NCI-H1417 (cell line): Measurements from ENCODE around the gene NUDT14.

Experiments used
- DNase-seq, 3 experiments: peaks; one replicate each; lab custom pipeline; 2025; lab: John Stamatoyannopoulos, UW

NUDT14 gene

DNA sequence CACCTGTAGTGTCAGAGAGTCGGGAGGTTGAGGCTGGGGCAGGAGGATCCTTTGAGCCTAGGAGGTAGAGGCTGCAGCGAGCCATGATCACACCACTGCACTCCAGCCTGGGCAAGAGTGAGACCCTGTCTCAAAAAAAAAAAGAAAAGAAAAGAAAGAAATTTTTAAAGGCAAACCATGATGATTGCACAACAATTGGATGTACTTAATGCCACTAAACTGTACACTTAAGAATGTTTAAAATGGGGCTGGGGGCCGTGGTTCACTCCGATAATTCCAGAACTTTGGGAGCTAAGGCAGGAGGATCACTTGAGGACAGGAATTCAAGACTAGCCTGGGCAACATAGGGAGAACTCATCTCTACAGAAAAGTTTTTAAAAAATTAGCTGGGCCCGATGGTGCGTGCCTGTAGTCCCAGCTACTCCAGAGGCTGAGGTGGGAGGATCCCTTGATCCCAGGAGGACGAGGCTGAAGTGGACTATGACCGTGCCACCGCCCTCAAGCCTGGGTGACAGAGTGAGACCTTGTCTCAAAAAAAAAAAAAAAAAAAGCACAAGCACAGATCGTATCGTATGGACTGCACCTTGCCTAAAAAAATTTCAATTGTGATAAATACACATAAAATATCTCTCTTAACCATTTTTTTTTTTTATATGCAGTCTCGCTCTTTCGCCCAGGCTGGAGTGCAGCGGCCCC is 45.3 kb downstream of the NUDT14 start:
- DNase-seq, result no peak

GRCh38 chr14:105132921-105133654 is 48.0 kb downstream of the NUDT14 start:
- peak in 1 of 3 experiments; percentile 50 for DNase-seq

DNA sequence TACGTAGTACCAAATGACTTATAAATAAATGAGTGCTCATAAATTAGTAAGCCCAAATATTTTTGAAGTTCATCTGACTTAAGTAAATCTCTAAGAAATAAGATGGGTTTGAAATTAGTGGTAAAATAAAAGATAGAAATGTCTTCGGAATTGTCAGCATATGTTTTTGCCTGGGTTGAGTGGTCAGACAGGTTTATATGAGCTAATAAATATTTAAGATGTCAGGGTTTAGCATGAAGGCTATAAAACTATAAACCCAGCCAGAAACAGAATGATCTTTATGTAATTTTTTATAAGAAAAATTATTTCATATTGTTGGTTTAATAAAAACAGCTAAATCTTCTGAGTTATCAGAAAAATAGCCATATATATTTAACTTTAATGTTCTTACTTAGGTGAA is 49.9 kb downstream of the NUDT14 start:
- no peak for DNase-seq

DNA sequence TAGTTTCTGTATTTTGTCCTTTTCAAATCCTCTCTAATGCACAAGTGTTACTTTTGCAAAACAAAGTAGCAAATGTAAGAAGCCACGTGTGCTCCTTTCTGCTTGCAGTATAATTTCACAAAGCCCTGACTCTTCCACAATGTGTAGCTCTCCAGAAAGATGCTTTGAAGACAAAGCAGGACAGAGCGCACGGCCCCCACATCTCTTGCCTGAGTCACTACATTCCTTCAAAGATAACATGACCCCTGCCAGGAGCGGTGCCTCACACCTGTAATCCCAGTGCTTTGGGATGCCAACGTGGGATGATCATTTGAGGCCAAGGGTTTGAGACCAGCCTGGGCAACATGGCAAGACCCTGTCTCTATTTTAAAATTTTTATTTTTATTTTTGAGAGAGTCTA is 53.1 kb downstream of the NUDT14 start:
- no peak for DNase-seq

DNA sequence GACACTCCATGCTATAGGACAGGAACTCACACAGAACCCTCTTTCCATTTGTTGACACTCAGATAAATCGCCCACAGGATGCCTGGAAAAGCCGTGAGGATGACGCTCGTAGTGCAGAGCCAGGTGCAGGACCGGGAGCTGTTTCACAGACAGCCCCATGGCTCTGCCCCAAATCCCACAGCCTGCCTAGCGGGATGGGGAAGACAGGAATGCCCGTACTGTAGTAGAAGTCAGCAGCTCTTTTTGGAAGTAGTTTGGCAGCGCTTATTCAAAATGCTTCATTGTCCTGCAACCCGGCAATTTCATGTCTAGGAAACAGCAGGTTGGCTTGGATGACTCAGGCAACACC is 54.2 kb downstream of the NUDT14 start:
- DNase-seq, result no peak

DNA sequence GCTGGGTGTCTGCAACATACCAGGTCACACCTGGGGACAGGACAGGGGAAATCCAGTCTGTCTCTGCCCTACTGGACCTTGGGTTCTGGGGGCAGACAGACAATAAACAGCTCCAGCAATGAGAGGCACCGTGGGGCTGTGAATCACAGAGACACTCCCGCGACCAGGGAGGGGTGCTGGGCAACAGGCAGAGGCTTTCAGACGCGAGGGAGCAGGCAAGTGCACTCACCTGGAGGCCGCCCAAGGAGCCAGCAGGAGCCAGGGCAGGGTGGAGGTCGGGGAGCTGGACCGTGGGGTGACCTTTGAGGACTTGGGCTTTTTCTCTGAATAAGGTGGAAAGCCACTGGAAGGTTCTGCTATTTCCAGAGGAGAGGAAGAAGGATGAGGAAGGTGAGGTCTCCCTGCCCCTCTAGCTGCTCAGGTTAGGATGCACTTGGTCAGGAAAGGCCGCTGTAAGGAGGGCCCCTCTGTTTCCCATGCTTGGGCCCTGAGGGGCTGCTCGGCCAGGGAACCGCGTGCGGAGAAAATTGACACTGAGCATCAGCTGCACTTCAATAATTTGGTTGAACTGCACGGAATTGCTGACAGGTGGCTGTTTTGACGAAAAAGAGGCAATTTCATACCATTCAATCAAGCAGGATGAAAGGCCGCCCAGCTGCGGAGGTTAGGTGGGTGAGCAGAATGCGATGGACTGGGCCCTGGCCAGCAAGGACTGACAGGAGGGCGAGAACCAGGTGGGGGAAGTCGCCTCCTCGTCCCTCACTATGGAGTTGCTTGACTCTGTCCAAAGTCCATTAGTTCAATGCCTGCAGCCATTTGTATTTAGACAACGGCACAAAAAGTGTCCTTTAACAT is 54.8 kb downstream of the NUDT14 start:
- no peak for DNase-seq

DNA sequence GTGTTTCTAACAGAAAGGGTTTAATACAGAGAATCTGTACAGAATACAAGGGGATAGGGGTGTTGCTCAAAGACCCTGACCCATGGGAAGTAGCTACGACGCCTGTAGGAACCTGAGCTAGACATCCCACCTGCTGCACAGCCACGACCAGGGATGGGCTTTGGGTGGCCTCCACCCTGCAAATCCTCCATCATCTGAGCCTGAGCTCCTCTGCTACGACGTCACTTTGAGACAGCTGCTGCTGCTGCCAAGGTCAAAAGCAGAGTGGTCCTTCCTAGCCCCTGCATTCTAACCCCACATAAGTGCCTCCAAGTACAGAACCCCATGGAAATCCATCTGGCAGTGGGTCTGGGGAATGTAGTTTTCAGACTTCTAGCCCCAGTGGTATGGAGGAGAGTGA is 56.3 kb downstream of the NUDT14 start:
- DNase-seq, result no peak

GRCh38 chr14:105123981-105124765 is 56.9 kb downstream of the NUDT14 start:
- DNase-seq, result no peak

DNA sequence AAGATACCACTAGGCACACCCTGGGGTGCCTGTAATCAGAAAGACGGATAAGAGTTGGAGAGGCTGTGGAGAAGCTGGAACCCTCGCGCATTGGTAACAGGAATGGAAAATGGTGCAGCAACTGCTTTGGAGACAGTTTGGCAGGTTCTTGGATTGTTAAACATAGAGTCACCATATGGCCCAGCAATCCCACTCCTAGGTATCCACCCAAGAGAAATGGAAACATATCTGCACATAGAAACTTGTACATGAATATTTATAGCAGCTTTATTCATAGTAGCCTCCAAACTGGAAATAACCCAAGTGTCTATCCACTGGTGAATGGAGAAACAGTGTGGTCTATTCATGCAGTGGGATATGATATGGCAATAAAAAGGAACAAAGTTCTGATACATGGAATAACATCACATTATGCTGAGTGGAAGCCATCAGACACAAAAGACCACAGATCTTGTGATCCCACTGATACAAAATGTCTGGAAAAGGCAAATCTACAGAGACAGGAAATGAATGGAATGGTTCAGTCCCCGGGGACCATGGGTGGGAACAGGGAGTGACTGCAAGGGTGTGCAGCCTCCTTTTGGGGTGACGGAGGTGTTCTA is 57.9 kb downstream of the NUDT14 start:
- no peak for DNase-seq
